ENCODE data around the gene MOGAT2.

Gene MOGAT2

GRCh38 chr11:75781831-75782230 lies 64.2 kb downstream of the MOGAT2 start:
- DNase-seq: no peak

Data from activated CD4-positive, alpha-beta T cell treated with anti-CD3 and anti-CD28 coated beads, Interleukin-2, amount 50 U/mL, for 4 hours (primary cell).